ENCODE measurements around the gene NCR2. TPM values are rescaled to one million over a fixed set of nuclear protein-coding genes. Genes with fewer than 3 reads are reported as not detected.

The NCR2 gene
- total RNA-seq, 1 experiment from 2014 or later, result not detected

GRCh38 chr6:41399424-41399823, 64.0 kb downstream of the NCR2 start:
- Histone ChIP-seq H2BK12ac (ENCODE audit: insufficient read length, low read depth, low read length) (no peak overlapping the region), H3K4me1 (ENCODE audit: insufficient read depth, low read length) (peaks cover 2% of the 10 kb centered on the region; the same call in 1 of the 2 replicates), H4K5ac (ENCODE audit: insufficient read length, low read depth, low read length) (no peak overlapping the region), H2BK5ac (ENCODE audit: insufficient read length, low read length) (no peak overlapping the region), H3K27me3 (ENCODE audit: insufficient read depth, low read length) (peaks cover 2% of the 10 kb centered on the region; the same call in 1 of the 2 replicates), H3T11ph (ENCODE audit: low read length) (no peak overlapping the region), H3K9ac (ENCODE audit: extremely low read depth, insufficient read length, low read length) (no peak overlapping the region), H3K4me2 (ENCODE audit: insufficient read depth, insufficient read length, low read length) (no peak overlapping the region), H2AFZ (ENCODE audit: low read length) (no peak overlapping the region), H4K91ac (ENCODE audit: insufficient read length, low read depth, low read length) (no peak overlapping the region), H3K14ac (ENCODE audit: insufficient read depth, low read length) (no peak overlapping the region; the same call in 1 of the 2 replicates), H3K9me3 (ENCODE audit: control insufficient read depth, low read depth, low read length) (no peaks in the 10 kb centered on the region), H4K8ac (replicated peaks; ENCODE audit: insufficient read length, low read depth, low read length) (no peak overlapping the region), H3K27ac (ENCODE audit: insufficient read length, low read depth, low read length) (no peak overlapping the region), H2AK5ac (ENCODE audit: insufficient read length, low read length) (no peak overlapping the region), H3K79me2 (ENCODE audit: insufficient read depth, low read length) (no peaks in the 10 kb centered on the region), H2BK15ac (ENCODE audit: low read depth, low read length) (no peak overlapping the region), H2BK20ac (ENCODE audit: low read depth, low read length, poor library complexity, severe bottlenecking) (no peak overlapping the region), H3K79me1 (ENCODE audit: insufficient read depth, low read depth, low read length, poor library complexity, severe bottlenecking) (no peaks in the 10 kb centered on the region), H3K23ac (ENCODE audit: insufficient read length, low read depth, low read length) (no peak overlapping the region), H2BK120ac (ENCODE audit: low read depth, low read length, poor library complexity, severe bottlenecking) (no peak overlapping the region), H3K23me2 (ENCODE audit: insufficient read length, low read depth, low read length, poor library complexity, severe bottlenecking) (no peaks in the 10 kb centered on the region), H4K20me1 (ENCODE audit: control insufficient read depth, insufficient read depth, insufficient read length) (no peaks in the 10 kb centered on the region), H3K4ac (ENCODE audit: low read depth, low read length) (no peak overlapping the region), H3K56ac (ENCODE audit: insufficient read length, low read depth, low read length) (no peak overlapping the region), H3K18ac (ENCODE audit: insufficient read length, low read depth, low read length) (no peak overlapping the region)
- H3K4me3 Mint-ChIP-seq, result no peak overlapping the region
- H3K36me3 Mint-ChIP-seq (ENCODE audit: insufficient read depth in 1 of 3, low read depth in 3 of 3), result peaks cover 0 to 4% (median 3%) of the 10 kb centered on the region in 3 experiments
- peaks cover 7 to 10% of the 10 kb centered on the region in 2 experiments for H3K9me3 Mint-ChIP-seq
- no peak overlapping the region for H3K27ac Mint-ChIP-seq
- TF ChIP-seq, protein P1, sequence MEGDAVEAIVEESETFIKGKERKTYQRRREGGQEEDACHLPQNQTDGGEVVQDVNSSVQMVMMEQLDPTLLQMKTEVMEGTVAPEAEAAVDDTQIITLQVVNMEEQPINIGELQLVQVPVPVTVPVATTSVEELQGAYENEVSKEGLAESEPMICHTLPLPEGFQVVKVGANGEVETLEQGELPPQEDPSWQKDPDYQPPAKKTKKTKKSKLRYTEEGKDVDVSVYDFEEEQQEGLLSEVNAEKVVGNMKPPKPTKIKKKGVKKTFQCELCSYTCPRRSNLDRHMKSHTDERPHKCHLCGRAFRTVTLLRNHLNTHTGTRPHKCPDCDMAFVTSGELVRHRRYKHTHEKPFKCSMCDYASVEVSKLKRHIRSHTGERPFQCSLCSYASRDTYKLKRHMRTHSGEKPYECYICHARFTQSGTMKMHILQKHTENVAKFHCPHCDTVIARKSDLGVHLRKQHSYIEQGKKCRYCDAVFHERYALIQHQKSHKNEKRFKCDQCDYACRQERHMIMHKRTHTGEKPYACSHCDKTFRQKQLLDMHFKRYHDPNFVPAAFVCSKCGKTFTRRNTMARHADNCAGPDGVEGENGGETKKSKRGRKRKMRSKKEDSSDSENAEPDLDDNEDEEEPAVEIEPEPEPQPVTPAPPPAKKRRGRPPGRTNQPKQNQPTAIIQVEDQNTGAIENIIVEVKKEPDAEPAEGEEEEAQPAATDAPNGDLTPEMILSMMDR (conservative IDR thresholded peaks at IDR 0.05), result no peak
- no CpG with 5 or more reads among the region's 5 CpGs for WGBS (ENCODE audit: extremely low coverage, insufficient read length, low lambda C conversion rate)
- no peak for DNase-seq
- peaks cover 10% of the 10 kb centered on the region for H3K27me3 Mint-ChIP-seq (ENCODE audit: low read depth)
- H3K4me1 Mint-ChIP-seq, result peaks cover 6 to 9% of the 10 kb centered on the region in 2 experiments; a peak in 3 of 4 replicates

Other genes with a start within 250 kb of the NCR2 start
- gene TREML1, start 181.3 kb upstream of the NCR2 start, total RNA-seq (2021), result not detected in 2 replicates
- gene TREM2, start 172.5 kb upstream of the NCR2 start, total RNA-seq (2021), result 0.31 TPM in 1 of 2 replicates, not detected in the other
- gene TREML2, start 134.5 kb upstream of the NCR2 start, total RNA-seq (2021), result 0.07 TPM in 2 replicates
- not detected in 2 replicates for gene TREML4, start 107.3 kb upstream of the NCR2 start, total RNA-seq (2021)
- not detected in 2 replicates for gene TREM1, start 48.9 kb upstream of the NCR2 start, total RNA-seq (2021)
- 18.2 and 19.0 TPM in 2 replicates for gene FOXP4, start 210.8 kb downstream of the NCR2 start, total RNA-seq (2021)

All from H9 (cell line).